Measurements from ENCODE around the gene FCAR.
"Not testable (repeated sequence)": the region's sequence is repeated elsewhere in the genome, so short reads cannot be mapped to it uniquely, and the experiment has no call there.

The FCAR gene

DNA sequence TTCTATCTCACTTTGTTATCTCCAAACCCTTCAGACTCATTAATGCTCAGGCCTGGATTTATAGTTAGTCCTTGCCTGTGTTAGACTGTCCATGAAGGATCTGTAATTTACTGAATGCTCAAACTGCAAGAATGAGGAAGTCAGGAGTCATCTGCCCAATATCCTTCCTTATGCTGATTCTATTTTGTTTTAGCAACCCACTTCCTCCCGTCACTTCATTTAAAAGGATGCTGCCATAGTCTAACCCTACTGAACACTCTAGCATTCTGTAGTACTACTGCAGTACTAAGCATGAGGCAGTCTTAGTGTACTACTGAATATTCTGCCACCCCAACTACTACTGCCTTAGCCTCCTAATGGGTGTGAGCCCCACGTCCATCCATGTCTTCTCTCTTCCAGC lies 1.5 kb downstream of the FCAR start:
- DNase-seq (ENCODE audit: insufficient read length, low spot score): no peak
- TF ChIP-seq POLR2A (IDR thresholded peaks at IDR 0.05; ENCODE audit: low read depth, low read length): no peak
- no peak for FAIRE-seq

DNA sequence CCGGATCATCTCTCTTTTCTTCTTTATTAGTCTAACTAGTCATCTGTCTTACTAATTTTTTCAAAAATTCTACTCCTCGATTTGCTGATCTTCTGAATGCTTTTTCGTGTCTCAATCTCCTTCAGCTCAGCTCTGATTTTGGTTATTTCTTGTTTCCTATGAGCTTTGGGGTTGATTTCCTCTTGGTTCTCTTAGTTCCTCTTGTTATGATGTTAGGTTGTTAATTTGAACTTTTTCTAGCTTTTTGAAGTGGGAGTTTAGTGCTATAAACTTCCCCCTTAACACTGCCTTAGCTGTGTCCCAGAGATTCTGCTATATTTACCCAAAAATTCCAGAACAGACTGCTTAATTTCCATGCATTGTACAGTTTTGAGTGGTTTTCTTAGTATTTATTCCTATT lies 3.4 kb downstream of the FCAR start:
- no peak for FAIRE-seq
- TF ChIP-seq POLR2A (IDR thresholded peaks at IDR 0.05; ENCODE audit: low read depth, low read length): no peak

DNA sequence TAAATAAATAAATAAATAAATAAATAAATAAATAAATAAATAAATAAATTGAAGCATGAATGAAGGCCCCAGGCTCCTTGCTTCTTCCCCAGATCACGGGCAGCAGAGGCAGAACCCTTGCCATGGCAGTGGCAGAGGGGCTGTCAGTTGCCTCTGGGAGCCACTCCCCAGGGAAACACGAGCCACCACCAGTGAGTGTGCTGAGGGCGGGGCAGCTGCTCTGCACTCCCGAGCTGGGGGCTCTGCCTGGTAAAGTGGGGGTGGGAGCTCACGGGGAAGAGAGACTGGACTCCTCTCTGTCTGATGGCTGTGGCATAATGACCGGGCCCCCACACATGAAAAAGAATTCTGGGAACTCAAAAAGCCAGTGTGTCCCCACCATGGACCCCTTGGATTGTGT lies 7.8 kb downstream of the FCAR start:
- DNase-seq (ENCODE audit: insufficient read length, low spot score) (no peak), FAIRE-seq (no peak)
- TF ChIP-seq POLR2A (IDR thresholded peaks at IDR 0.05; ENCODE audit: low read depth, low read length): no peak

More for the DNA sequence above, 3.4 kb downstream of the FCAR start:
- DNase-seq (ENCODE audit: insufficient read length, low spot score): no peak

DNA sequence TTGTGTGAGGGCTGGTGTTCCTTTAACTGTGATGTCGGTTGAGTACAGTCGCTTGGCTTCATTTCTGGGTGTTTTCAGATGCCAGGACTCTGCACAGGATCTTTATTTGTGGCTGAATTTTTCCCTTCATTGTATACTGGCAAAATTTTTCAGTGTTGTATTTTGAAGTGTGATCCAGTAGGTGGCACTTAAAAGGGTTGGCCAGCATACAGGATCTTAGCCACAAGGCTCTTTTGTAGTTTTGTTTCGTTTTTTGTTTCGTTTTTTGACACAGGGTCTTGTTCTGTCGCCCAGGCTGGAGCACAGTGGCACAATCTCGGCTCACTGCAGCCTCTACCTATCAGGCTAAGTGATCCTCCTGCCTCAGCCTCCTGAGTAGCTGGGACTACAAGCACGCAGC lies 8.7 kb downstream of the FCAR start:
- no peak for TF ChIP-seq POLR2A (IDR thresholded peaks at IDR 0.05; ENCODE audit: low read depth, low read length)
- DNase-seq (ENCODE audit: insufficient read length, low spot score) (no peak), FAIRE-seq (no peak)

DNA sequence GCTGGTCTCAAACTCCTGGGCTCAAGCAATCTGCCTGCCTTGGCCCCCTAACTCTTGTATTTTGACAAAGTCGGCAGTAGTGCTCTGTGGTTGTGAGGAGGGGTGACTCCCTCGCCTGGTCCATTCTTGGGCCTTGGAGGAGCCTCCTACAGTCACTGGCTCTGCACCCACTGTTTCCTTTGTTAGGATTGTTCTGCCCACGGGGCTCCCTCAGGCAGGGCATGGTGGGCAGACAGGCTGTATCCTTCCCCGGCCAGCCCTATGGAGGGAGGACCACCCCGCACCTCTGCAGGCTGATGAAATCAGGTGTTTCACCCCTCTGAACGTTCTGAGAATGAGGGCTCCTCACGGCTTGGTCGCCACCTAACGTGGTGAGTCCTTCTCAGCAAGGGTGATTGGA lies 9.2 kb downstream of the FCAR start:
- no peak for TF ChIP-seq POLR2A (IDR thresholded peaks at IDR 0.05; ENCODE audit: low read depth, low read length)
- no peak for FAIRE-seq
- no peak for DNase-seq (ENCODE audit: insufficient read length, low spot score)

DNA sequence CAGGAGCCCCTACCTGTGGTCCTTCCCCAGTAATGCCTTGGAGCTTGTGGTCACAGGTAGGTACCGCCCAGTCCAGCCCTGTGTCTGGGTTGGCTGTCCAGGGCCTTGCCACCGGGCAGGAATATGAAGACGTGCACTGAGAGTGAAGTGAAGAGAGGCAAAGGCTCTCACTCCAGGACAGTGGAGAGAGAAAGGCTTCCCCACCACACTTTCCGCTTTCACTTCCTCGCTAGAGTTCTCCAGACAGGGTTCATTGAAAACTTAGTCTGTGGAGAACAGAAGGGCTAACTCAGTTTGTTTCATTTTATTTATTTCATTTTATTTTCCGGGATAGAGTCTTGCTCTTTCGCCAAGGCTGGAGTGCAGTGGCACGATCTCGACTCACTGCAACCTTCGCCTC lies 14.2 kb downstream of the FCAR start:
- no peak for TF ChIP-seq POLR2A (IDR thresholded peaks at IDR 0.05; ENCODE audit: low read depth, low read length)
- DNase-seq (ENCODE audit: insufficient read length, low spot score) (no peak), FAIRE-seq (no peak)

DNA sequence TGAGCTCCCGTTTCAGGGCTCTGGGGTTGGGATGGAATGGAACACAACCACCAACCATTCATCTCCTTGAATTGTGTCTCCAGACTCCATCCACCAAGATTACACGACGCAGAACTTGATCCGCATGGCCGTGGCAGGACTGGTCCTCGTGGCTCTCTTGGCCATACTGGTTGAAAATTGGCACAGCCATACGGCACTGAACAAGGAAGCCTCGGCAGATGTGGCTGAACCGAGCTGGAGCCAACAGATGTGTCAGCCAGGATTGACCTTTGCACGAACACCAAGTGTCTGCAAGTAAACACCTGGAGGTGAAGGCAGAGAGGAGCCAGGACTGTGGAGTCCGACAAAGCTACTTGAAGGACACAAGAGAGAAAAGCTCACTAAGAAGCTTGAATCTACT lies 15.5 kb downstream of the FCAR start:
- TF ChIP-seq POLR2A (IDR thresholded peaks at IDR 0.05; ENCODE audit: low read depth, low read length): no peak
- FAIRE-seq (no peak), DNase-seq (ENCODE audit: insufficient read length, low spot score) (no peak)

DNA sequence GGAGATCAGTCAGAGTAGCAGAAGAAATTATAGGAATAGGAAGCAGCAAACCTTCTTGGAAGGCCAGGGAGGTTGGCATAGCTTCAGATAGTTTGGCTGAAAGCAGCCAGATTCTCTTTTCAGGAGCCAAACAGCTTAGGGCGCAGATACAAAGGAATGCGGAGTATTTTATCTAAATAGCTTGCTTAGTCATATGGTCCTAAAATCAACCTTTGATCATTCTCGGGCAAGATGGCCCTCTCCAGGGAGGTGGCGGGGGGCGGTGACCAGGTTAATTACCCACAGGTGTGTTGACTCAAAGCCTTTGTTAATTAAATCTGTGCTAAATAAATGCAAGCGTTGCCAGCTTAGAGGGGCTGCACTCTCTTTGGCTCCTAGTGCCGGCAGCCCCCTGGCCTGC lies 19.4 kb downstream of the FCAR start:
- no peak for FAIRE-seq

DNA sequence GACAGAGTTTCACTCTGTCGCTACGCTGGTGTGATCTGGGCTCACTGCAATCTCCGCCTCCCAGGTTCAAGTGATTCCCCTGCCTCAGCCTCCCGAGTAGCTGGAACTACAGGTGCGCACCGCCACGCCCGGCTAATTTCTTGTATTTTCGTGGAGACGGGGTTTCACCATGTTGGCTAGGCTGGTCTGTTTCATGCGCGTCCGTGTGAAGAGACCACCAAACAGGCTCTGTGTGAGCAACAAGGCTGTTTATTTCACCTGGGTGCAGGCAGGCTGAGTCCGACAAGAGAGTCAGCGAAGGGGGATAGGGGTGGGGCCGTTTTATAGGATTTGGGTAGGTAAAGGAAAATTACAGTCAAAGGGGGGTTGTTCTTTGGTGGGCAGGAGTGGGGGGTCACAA lies 20.1 kb downstream of the FCAR start:
- FAIRE-seq; DNase-seq (ENCODE audit: insufficient read length, low spot score): not testable (repeated sequence)

More for the DNA sequence above, 19.4 kb downstream of the FCAR start:
- TF ChIP-seq POLR2A (IDR thresholded peaks at IDR 0.05; ENCODE audit: low read depth, low read length): no peak
- no peak for DNase-seq (ENCODE audit: insufficient read length, low spot score)

DNA sequence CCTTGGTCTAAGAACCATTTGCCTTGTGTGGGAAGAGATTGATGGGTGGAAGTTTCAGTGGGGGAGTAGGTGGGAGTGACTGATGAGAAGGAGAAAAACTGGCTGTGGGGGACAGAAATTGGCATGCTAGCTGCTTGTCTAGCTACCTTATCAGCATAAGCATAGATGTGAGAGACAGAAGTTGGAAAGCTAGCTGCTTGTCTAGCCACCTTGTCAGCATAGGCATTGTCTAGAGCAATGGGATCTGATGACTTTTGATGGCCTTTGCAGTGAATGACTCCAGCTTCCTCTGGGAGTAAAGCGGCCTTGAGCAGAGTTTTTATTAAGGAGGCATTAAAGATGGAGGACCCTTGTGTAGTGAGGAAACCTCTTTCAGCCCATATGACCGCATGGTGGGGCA lies 22.0 kb downstream of the FCAR start:
- no peak for TF ChIP-seq POLR2A (IDR thresholded peaks at IDR 0.05; ENCODE audit: low read depth, low read length)
- FAIRE-seq: no peak
- no peak for DNase-seq (ENCODE audit: insufficient read length, low spot score)

DNA sequence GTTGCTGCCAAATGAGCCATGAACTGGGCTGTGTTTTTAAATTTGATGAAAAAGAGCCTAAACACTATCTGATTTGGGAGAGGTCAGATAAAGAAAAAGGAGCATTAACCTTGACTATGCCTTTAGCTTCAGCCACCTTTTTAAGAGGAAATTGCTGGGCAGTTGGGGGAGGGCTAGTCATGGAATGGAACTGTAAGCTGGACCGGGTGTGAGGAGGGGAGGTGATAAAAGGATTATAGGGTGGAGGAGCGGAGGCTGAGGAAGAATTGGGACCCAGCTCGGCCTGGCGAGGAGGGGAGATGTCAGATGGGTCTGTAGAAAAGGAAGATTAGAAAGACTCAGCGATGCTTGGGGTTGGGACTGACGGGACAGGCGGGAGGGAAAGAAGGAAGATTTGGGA lies 24.6 kb downstream of the FCAR start:
- FAIRE-seq; DNase-seq (ENCODE audit: insufficient read length, low spot score): not testable (repeated sequence)

DNA sequence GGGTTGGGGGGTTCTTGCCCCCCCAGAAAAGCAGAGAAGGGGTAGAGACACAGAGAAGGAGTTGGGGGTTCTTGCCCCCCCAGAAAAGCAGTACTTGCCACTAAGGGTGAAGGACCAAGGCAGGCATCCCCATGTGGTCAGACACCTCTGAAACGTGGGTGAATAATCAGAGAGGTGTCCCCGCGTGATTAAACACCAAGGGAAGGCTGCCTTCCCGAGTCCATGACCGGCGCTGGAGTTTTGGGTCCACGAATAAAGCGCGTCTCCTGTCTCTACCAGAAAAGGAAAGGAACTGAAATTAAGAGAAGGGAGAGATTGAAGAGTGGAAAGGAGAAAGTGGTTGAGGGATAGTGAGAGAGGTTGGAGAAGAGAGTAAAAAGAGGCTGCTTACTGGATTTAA lies 25.6 kb downstream of the FCAR start:
- DNase-seq (ENCODE audit: insufficient read length, low spot score); FAIRE-seq: not testable (repeated sequence)

DNA sequence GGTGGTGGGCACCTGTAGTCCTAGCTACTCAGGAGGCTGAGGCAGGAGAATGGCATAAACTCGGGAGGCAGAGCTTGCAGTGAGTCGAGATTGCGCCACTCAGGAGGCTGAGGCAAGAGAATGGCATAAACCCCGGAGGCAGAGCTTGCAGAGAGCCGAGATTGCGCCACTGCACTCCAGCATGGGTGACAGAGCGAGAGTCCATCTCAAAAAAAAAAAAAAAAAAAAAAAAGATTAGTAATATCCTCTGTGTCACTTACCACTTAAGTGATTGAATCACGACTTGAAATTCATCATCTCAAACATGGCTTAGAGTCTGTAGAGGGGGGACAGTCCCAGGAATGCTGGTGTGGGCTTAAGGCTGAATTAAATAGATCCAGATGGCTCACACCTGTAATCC lies 27.1 kb downstream of the FCAR start:
- not testable (repeated sequence) for FAIRE-seq

DNA sequence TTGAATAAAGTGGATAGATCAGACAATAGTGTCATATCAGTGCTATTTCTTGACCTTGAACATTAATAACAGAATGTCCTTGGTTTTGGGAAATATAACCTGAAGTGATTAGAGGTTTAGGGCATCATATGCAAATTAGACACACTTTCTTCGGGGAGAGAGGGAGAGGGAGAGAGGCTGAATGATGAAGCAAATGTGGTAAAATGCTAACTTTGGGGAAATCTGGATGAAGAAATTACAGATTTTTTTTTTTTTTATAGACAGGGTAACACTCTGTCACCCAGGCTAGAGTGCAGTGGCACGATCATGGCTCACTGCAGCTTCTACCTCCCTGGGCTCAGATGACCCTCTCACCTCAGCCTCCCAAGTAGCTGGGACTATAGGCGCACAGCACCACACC lies 28.0 kb downstream of the FCAR start:
- TF ChIP-seq POLR2A (IDR thresholded peaks at IDR 0.05; ENCODE audit: low read depth, low read length): no peak
- FAIRE-seq (no peak), DNase-seq (ENCODE audit: insufficient read length, low spot score) (no peak)

More for the DNA sequence above, 27.1 kb downstream of the FCAR start:
- DNase-seq (ENCODE audit: insufficient read length, low spot score): not testable (repeated sequence)

DNA sequence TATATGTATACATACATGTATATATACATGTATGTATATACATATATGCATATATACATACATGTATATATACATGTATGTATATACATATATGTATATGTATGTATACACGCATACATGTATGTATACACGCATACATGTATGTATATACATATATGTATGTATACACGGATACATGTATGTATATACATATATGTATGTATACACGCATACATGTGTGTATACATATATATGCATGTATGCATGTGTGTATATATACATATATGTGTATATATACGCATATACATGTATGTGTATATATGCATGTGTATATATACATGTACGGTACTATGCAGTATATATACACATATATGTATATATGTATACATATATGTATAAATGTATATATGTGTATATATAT lies 29.3 kb downstream of the FCAR start:
- FAIRE-seq (no peak), DNase-seq (ENCODE audit: insufficient read length, low spot score) (no peak)

DNA sequence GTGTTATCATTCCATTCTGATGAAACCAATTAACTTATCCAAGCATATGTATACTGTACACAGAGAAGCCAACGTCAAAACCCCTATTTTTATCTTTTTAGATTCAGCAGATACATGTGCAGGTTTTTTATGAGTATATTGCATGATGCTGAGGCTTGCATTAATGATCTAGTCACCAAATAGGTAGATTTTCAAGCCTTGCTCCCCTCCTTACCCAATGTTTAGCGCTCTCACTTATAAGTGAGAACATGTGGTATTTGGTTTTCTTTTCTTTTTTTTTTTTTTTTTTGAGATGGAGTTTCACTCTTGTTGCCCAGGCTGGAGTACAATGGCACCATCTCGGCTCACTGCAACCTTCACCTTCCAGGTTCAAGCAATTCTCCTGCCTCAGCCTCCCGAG lies 30.2 kb downstream of the FCAR start:
- FAIRE-seq; DNase-seq (ENCODE audit: insufficient read length, low spot score): not testable (repeated sequence)

More for the DNA sequence above, 29.3 kb downstream of the FCAR start:
- no peak for TF ChIP-seq POLR2A (IDR thresholded peaks at IDR 0.05; ENCODE audit: low read depth, low read length)

DNA sequence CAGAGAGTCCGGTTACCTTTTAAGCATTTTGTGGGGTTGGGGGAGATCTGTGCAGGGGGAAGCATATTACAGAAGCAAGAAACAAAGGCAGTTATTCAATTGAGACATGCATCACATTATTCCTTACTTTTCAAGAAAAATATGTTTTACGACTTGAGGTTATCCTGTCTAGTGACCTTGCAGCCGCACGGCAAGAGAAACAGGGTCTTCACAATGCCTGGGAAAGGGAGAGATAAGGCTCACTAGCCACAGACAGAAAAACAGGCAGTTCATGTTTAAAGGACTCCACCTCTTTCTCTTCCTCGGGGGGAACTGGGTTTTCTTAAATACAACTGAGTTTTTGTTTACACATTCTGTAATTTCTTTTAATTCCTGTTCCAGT lies 31.4 kb downstream of the FCAR start:
- no peak for FAIRE-seq
- no peak for TF ChIP-seq POLR2A (IDR thresholded peaks at IDR 0.05; ENCODE audit: low read depth, low read length)
- no peak for DNase-seq (ENCODE audit: insufficient read length, low spot score)

Measured in H54 (cell line).